ENCODE results near the gene KHDRBS1. TPM values are rescaled to one million over a fixed set of nuclear protein-coding genes. Genes with fewer than 3 reads are reported as not detected.

The KHDRBS1 gene
- polyA plus RNA-seq, 1 experiment, result 24.1 TPM

- H3K4me3 ChIP-seq (ENCODE audit: low read depth, low read length), result no peak overlapping the region
- no peak for TF ChIP-seq CTCF (IDR thresholded peaks at IDR 0.05; ENCODE audit: insufficient read depth, low read depth, low read length)
- ChIA-PET CTCF (interaction anchor here (1.0 to 1.4 kb wide), 2 partner anchors 14 to 17 kb away, joined by 3 to 4 read pairs; no protein-coding TSS in a partner anchor), POLR2A (interaction anchor here (0.7 kb wide), 1 partner anchor 13 kb away, joined by 5 read pairs; no protein-coding TSS in a partner anchor)
- DNase-seq (ENCODE audit: low read depth), result no peak
- H3K36me3 ChIP-seq (ENCODE audit: control insufficient read depth, insufficient read depth, low read length), result peaks cover 9% of the 10 kb centered on the region
- H3K27me3 ChIP-seq (ENCODE audit: control insufficient read depth, insufficient read depth, low read length), result no peaks in the 10 kb centered on the region
Measured at GRCh38 chr1:32048440-32048839, 34.8 kb downstream of the KHDRBS1 start.

DNA sequence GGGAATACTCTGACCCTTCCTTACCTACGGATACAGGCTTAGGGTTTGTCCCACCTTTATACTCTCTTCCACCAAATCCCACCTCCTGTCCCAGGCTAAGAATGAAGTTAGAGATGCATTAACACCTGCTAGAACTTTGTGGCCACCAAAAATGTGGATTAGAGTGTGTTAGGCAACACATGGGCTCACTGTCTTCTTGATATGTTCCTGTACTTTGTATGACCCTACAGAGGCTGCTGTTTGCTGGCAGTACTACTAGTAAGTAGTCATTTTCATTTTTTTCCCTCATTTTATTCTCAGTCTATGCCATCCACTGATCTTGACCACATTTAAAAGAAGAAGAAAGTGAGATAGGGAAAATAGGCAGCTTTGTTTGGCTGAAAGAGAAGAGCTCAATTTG, 38.0 kb downstream of the KHDRBS1 start:
- TF ChIP-seq CTCF (IDR thresholded peaks at IDR 0.05; ENCODE audit: insufficient read depth, low read depth, low read length), result no peak
- CTCF ChIA-PET, result interaction anchor here (1.1 kb wide), 1 partner anchor 11 kb away, joined by 7 read pairs; no protein-coding TSS in a partner anchor
- no peak overlapping the region for H3K4me3 ChIP-seq (ENCODE audit: low read depth, low read length)
- no peak for DNase-seq (ENCODE audit: low read depth)
- POLR2A ChIA-PET, result no interaction called here
- peaks cover 10% of the 10 kb centered on the region for H3K36me3 ChIP-seq (ENCODE audit: control insufficient read depth, insufficient read depth, low read length)
- H3K27me3 ChIP-seq (ENCODE audit: control insufficient read depth, insufficient read depth, low read length), result no peaks in the 10 kb centered on the region

DNA sequence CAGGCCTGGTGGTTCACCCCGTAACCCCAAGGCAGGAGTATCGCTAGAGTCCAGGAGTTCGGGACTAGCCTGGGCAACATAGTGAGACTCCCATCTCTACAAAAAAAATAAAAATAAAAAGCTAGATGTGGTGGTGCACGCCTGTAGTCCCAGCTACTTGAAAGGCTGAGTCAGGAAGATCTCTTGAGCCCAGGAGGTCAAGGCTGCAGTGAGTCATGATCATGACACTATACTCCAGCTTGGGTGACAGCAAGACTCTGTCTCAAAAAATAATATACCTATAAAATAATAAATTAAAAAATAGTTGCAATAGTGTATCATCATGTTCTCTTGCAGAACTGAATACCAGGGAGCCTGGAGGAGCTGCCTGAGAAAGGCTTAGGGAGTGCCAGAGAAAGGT, 39.2 kb downstream of the KHDRBS1 start:
- no peak for DNase-seq (ENCODE audit: low read depth)
- TF ChIP-seq CTCF (IDR thresholded peaks at IDR 0.05; ENCODE audit: insufficient read depth, low read depth, low read length), result no peak
- no peak overlapping the region for H3K4me3 ChIP-seq (ENCODE audit: low read depth, low read length)
- H3K27me3 ChIP-seq (ENCODE audit: control insufficient read depth, insufficient read depth, low read length), result no peaks in the 10 kb centered on the region
- CTCF ChIA-PET, result interaction anchor here (2.8 kb wide), 1 partner anchor 10 kb away, joined by 14 read pairs; no protein-coding TSS in a partner anchor
- POLR2A ChIA-PET, result interaction anchor here (0.6 kb wide), 1 partner anchor 39 kb away, joined by 4 read pairs; no protein-coding TSS in a partner anchor
- H3K36me3 ChIP-seq (ENCODE audit: control insufficient read depth, insufficient read depth, low read length), result peaks cover 7% of the 10 kb centered on the region

DNA sequence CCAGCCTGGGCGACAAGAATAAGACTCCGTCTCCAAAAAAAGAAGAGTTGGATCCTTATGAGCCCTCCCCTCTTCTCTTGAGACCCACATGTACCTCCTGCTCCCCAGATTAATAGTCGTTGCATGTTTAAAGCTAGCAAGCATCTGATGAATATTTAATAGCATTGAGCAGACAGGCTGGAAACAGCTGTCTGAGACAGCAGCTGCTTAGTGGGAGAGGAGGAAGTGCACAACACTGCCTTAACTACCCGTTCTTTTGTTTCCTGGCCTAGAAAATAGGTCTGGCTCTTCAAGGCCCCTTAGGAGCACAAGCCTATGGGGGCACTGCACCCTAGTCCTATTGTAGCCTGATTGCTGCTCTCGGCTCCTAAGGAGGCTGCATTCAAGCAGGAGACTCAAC, 41.7 kb downstream of the KHDRBS1 start:
- H3K36me3 ChIP-seq (ENCODE audit: control insufficient read depth, insufficient read depth, low read length), result peaks cover 10% of the 10 kb centered on the region
- no peak for DNase-seq (ENCODE audit: low read depth)
- ChIA-PET POLR2A (no interaction called here), CTCF (interaction anchor here (0.6 to 2.8 kb wide), 4 partner anchors 7 to 213 kb away, joined by 3 to 14 read pairs (median 6); no protein-coding TSS in a partner anchor)
- TF ChIP-seq CTCF (IDR thresholded peaks at IDR 0.05; ENCODE audit: insufficient read depth, low read depth, low read length), result no peak
- no peak overlapping the region for H3K4me3 ChIP-seq (ENCODE audit: low read depth, low read length)
- H3K27me3 ChIP-seq (ENCODE audit: control insufficient read depth, insufficient read depth, low read length), result no peaks in the 10 kb centered on the region

DNA sequence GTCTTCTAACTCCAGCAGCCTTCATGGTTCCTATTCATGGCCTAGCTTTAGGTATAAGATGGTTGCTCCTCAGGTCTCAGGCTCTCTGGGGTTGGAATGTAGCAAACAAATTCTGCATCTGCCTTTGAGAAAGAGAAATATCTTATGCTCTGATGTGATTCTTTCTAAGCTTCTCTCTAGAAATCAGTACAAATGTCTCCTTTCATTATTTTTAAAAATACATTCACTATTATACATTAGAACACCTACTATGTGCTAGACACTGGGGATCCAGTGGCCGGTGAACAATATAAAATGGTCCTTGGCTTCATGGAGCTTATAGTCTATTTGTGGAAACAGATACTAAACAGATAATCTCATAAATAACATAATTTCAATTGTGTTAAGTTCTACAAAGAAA, 42.9 kb downstream of the KHDRBS1 start:
- ChIA-PET CTCF (no interaction called here), POLR2A (no interaction called here)
- no peak overlapping the region for H3K4me3 ChIP-seq (ENCODE audit: low read depth, low read length)
- no peak for DNase-seq (ENCODE audit: low read depth)
- peaks cover 12% of the 10 kb centered on the region for H3K36me3 ChIP-seq (ENCODE audit: control insufficient read depth, insufficient read depth, low read length)
- TF ChIP-seq CTCF (IDR thresholded peaks at IDR 0.05; ENCODE audit: insufficient read depth, low read depth, low read length), result no peak
- no peaks in the 10 kb centered on the region for H3K27me3 ChIP-seq (ENCODE audit: control insufficient read depth, insufficient read depth, low read length)

Measured in BJ (cell line).